HUES64 (cell line): ENCODE data around the gene SLC6A1.

Experiments
- H3K27ac ChIP-seq: 2 replicates; pipeline ENCODE4 v1.7.0; 2013; ENCODE audit warnings: low read depth, low read length, inconsistent platforms
- H3K27me3 ChIP-seq: 2 replicates; pipeline ENCODE4 v1.6.1; 2013; ENCODE audit warnings: mild to moderate bottlenecking, low read length; ENCODE audit not compliant: insufficient read depth
- H3K36me3 ChIP-seq: 2 replicates; pipeline ENCODE4 v1.6.1; 2013; ENCODE audit warnings: mild to moderate bottlenecking, low read length; ENCODE audit not compliant: insufficient read depth
- H3K4me1 ChIP-seq: 2 replicates; pipeline ENCODE4 v1.6.1; 2013; ENCODE audit warnings: mild to moderate bottlenecking, low read length, moderate library complexity; ENCODE audit not compliant: insufficient read depth
- H3K4me3 ChIP-seq: 2 replicates; pipeline ENCODE4 v1.5.1; 2013; ENCODE audit warnings: mild to moderate bottlenecking, low read length, moderate library complexity
- H3K9ac ChIP-seq: 2 replicates; pipeline ENCODE4 v1.6.1; 2013; ENCODE audit warnings: mild to moderate bottlenecking, low read depth, low read length
- H3K9me3 ChIP-seq: 2 replicates; pipeline ENCODE4 v1.6.1; 2013; ENCODE audit warnings: low read depth, low read length; ENCODE audit not compliant: insufficient read depth
- WGBS: fragments of 150-250, 120-280 bp; methylation state at CpG from one replicate; pipeline ENCODE4 v1.1.7; 2013; ENCODE audit warnings: missing lambda C conversion rate; 5-methylcytosine and 5-hydroxymethylcytosine counted together

Gene SLC6A1

DNA sequence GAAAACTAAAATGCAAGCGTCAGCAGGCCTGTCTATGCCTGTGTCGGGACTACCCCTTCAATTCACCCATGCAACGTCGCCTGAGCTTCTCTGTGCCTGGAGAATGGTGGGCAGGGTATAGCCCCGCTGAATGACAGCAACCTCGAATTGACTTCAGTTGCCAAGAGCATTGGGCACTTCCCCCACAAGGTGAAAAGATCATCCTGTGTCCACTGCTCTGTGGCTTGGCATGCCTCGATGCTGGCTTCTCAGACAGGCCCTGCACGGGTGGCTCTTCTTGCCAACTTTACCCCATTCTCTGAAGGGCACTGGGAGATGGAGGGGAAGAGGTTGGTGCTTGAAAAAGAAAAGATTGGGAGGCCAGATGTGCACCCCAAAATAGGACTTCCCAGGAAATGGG, 3.3 kb downstream of the SLC6A1 start:
- H3K4me3 ChIP-seq: no peak overlapping the region
- H3K27ac ChIP-seq: no peak overlapping the region
- H3K36me3 ChIP-seq: no peaks in the 10 kb centered on the region
- H3K9ac ChIP-seq: no peak overlapping the region
- 88% methylated on average over 8 of the region's 8 CpGs for WGBS
- H3K27me3 ChIP-seq: peaks cover 60% of the 10 kb centered on the region
- H3K4me1 ChIP-seq: no peaks in the 10 kb centered on the region
- no peaks in the 10 kb centered on the region for H3K9me3 ChIP-seq

DNA sequence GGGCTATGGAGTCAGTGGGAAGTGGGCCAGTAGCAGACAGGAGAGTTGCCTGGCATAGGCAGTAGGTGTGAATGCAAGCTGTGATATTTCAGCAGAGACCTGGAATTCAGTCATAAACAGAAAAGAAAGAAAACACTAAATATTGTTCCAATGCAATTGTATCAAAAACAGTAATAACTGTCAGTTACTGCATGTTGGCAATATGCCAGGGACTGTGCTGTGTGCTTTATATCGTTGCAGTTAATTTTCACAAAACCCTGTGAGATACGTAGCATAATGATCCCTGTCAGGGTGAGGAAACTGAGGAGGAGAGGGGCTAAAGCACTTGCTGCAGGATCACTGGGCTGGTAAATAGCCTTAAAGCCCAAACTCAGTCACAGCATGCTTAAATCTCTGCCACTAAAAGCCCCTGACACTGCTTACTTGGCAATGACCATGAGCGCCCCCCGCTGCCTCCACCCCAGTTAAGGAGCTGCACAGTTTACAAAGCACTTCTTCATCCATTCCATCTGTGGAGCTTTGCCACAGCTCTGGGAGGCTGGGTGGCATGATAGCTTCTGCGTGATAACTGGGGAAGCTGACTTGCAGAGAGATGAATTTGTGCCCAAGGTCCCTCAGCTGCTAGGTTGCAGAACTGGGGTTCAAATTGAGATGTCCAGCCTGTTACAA, 3.9 kb downstream of the SLC6A1 start:
- WGBS: 92% methylated on average over 5 of the region's 5 CpGs
- no peak overlapping the region for H3K27ac ChIP-seq
- H3K4me1 ChIP-seq: no peaks in the 10 kb centered on the region
- no peak overlapping the region for H3K9ac ChIP-seq
- no peak overlapping the region for H3K4me3 ChIP-seq
- H3K27me3 ChIP-seq: peaks cover 56% of the 10 kb centered on the region
- H3K9me3 ChIP-seq: no peaks in the 10 kb centered on the region
- H3K36me3 ChIP-seq: no peaks in the 10 kb centered on the region

DNA sequence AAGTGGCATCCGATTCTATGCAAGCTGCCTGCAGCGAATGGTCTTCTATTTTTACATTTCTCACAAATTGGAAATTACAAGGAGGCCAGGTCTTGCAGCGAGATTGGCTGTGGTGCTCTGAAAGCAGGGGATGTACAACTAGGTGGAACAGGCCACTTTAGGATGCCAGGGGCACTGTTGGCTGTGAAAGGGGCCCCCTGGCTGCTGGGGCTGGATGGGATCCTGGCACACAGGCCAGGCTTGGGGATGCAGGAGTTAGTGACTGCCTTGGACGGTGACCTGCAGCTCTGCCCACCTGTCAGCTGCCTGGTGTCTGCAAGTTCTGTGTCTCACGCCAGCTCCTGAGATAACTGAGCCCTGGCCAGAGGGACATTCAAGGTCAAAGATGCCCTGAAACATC, 4.6 kb downstream of the SLC6A1 start:
- Histone ChIP-seq H3K27ac (no peak overlapping the region), H3K27me3 (peaks cover 50% of the 10 kb centered on the region), H3K4me1 (no peaks in the 10 kb centered on the region), H3K36me3 (no peaks in the 10 kb centered on the region), H3K9ac (no peak overlapping the region), H3K9me3 (no peaks in the 10 kb centered on the region), H3K4me3 (no peak overlapping the region)
- WGBS: 86% methylated on average over 5 of the region's 5 CpGs

DNA sequence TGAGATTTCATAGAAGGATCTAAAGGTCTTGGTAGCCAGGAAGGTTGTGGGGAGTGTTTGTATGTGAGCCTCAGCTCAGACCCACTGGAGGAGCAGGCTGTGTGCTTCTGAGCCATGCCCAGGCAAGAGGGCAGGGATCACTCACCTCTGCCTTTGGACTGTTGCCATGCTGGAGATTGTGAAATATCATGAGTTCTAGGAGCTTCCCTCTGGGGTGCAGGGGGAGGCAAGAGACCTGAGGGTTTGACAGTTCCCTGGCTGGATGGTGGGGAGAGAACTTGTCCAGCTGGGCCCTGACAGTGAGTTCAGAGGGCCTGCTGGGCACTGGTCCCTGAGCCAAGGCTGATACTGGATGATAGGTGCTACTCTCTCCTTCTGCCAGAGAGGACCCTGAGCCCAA, 6.0 kb downstream of the SLC6A1 start:
- peaks cover 40% of the 10 kb centered on the region for H3K27me3 ChIP-seq
- H3K27ac ChIP-seq: no peak overlapping the region
- no peaks in the 10 kb centered on the region for H3K9me3 ChIP-seq
- H3K4me3 ChIP-seq: no peak overlapping the region
- no peaks in the 10 kb centered on the region for H3K36me3 ChIP-seq
- H3K9ac ChIP-seq: no peak overlapping the region
- no peaks in the 10 kb centered on the region for H3K4me1 ChIP-seq

DNA sequence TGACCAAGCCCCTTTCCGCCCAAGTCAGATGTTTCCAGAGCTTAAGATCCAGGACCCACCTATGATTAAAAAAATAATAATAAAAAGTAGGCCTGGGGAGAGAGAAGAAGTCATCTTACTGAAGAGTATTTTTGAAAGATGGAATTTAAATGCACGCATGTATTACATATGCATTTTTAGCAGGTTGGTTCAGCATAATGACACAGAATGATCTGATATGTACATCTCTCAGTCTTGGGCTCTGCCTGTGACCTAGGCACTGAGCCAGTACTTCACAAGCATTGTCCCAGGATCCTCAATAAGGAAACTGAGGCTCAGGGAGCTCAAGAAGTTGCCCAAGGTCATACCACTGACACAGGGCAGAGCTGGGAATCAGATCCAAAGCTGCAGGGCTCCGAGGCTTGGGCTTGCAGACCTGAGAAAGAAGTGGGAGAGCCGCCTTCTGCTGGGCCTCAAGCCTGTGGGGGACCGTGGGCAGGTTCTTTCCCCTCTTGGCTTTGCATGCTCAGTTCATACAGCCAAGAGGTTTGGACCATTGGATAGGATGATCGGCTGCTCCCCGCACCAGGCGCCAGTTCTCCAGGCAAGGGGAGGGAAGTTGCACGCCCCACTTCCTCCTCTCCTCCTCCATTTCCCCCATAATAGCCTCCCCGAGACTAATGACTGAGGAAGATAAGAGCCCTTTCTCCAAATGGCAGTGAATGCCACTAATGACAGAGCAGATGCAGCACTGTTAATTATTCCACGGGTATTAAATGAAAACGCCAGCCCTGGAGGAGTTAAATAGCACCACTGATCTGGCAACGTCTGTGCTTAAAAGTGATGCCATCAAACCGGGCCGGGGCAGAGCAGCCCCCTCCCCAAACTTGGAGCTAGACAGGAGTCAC, 6.9 kb downstream of the SLC6A1 start:
- no peaks in the 10 kb centered on the region for H3K9me3 ChIP-seq
- H3K36me3 ChIP-seq: no peaks in the 10 kb centered on the region
- H3K27ac ChIP-seq: no peak overlapping the region
- no peak overlapping the region for H3K4me3 ChIP-seq
- peaks cover 31% of the 10 kb centered on the region for H3K27me3 ChIP-seq
- 89% methylated on average over 14 of the region's 15 CpGs for WGBS
- no peak overlapping the region for H3K9ac ChIP-seq
- no peaks in the 10 kb centered on the region for H3K4me1 ChIP-seq

DNA sequence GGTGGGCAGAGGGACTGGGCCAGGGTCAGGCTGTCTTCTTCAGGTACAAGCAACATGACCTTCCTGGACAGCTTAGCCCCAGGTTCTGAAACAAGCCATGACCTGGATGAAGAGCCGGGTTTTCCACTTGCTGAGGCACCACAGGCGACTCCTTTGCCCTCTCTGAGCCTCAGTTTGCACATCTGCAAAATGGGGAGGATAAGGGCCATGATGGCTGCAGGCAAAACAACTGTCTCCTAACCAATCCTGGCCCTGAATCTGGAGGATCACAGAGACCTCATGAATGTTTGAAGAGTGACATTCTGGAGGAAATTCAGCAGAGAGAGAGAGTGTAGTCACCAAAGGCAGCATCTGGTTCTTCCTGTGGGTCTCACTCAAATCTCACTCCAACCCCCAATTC, 8.0 kb downstream of the SLC6A1 start:
- H3K27me3 ChIP-seq: peaks cover 20% of the 10 kb centered on the region
- 63% methylated on average over 2 of the region's 2 CpGs for WGBS

DNA sequence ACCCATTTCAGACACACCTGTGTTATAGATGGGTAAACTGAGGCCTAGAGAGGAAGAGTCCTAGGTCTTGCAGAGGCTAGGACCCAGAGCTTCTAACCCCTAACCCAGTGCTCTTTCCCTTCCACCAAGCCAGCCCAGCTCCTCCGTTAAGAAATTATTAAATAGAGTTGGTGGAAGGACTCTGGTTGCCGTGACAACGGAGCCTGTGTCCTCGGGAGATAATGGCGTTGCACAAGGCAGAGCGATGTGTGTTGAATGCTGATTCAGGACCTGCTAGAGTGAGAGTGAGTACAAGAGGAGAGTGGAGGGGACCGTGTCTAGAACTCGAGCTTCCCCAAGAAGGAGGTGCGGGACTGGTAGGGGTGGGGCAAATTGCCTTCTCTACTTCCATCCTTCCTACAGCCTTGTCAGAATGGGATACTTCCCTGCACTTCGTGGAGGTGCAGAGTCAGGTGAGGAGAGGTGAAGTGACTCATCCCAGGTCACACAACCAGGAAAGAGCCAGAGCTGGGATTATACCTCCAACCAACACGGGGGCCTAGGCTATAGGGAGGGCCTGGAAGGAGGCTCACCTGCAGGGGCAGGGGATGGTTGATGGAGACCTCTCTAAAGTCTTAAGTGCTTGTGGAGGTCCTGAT, 8.6 kb downstream of the SLC6A1 start:
- 74% methylated on average over 10 of the region's 11 CpGs for WGBS

More for the DNA sequence above, 8.0 kb downstream of the SLC6A1 start:
- Histone ChIP-seq H3K9me3 (no peaks in the 10 kb centered on the region), H3K36me3 (no peaks in the 10 kb centered on the region), H3K4me1 (no peaks in the 10 kb centered on the region), H3K4me3 (no peak overlapping the region), H3K9ac (no peak overlapping the region), H3K27ac (no peak overlapping the region)

DNA sequence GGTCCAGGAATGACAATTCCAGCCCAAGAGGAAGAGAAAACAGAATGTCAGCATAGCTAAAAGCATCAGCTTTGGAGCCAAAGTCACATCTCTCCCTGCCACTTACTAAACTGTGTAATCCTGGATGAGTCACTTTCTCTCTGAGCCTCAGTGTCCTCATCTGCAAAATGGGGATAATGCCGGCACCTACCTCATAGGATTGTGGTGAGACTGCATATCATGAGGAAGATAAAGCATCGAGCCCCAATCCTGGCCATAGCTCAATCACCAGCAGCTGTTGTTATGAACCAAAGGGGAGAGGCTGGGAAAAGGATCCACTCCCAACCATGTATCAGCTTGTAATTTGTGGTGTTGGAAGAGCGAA, 9.1 kb downstream of the SLC6A1 start:
- Histone ChIP-seq H3K36me3 (no peaks in the 10 kb centered on the region), H3K9me3 (no peaks in the 10 kb centered on the region), H3K27ac (no peak overlapping the region), H3K27me3 (peaks cover 10% of the 10 kb centered on the region), H3K4me1 (no peaks in the 10 kb centered on the region), H3K4me3 (no peak overlapping the region), H3K9ac (no peak overlapping the region)
- WGBS: 96% methylated on average over 2 of the region's 3 CpGs

More for the DNA sequence above, 8.6 kb downstream of the SLC6A1 start:
- H3K27ac ChIP-seq: no peak overlapping the region
- H3K9ac ChIP-seq: no peak overlapping the region
- no peaks in the 10 kb centered on the region for H3K9me3 ChIP-seq
- peaks cover 15% of the 10 kb centered on the region for H3K27me3 ChIP-seq
- H3K4me3 ChIP-seq: no peak overlapping the region
- no peaks in the 10 kb centered on the region for H3K4me1 ChIP-seq
- H3K36me3 ChIP-seq: no peaks in the 10 kb centered on the region

DNA sequence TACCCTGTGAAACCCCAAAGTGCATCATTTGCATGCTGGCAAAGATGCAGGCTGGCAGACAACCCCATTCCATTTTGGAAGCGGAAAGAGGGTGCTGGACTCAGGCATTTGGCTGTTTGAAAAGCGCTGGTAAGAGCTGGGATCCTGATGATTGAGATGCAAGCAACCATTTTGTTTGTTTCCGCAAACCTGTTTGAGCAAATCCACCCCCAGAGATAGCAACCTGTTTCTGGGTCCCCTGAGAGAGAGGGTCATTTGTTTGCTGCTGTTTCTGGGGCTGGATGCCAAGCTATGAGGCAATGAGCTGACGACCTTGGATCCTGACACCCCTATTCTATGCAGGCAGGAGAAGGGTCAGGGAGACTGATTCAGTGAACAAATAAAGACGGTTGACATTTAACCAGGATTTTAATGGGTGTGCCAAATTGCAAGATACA, 9.8 kb downstream of the SLC6A1 start:
- H3K36me3 ChIP-seq: no peaks in the 10 kb centered on the region

DNA sequence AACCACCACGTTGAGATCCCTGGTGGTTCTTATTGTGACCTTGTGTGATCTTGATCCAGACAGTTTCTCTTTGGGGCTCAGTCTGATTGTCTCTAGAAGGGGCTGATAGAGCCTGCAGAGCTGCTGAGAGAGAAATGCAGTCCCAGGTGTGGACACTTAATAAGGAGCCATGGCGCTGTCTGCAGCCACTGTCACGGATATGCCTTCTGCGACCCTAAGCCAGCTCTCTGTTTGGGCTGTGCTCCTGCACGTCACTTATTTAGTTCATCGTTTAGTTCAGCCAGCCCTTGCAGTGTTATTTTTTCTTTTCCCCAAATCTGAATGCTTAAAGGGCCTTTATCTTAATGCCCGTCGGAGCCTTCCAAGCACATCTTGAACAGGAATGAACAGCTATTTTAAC, 12.0 kb downstream of the SLC6A1 start:
- Histone ChIP-seq H3K9ac (no peak overlapping the region), H3K27me3 (no peaks in the 10 kb centered on the region), H3K4me3 (no peak overlapping the region), H3K36me3 (no peaks in the 10 kb centered on the region), H3K27ac (no peak overlapping the region), H3K9me3 (no peaks in the 10 kb centered on the region), H3K4me1 (no peaks in the 10 kb centered on the region)
- WGBS: 92% methylated on average over 8 of the region's 8 CpGs

More for the DNA sequence above, 9.8 kb downstream of the SLC6A1 start:
- H3K4me1 ChIP-seq: no peaks in the 10 kb centered on the region
- 80% methylated on average over 5 of the region's 5 CpGs for WGBS
- H3K9ac ChIP-seq: no peak overlapping the region
- H3K4me3 ChIP-seq: no peak overlapping the region
- peaks cover 2% of the 10 kb centered on the region; the same call in 1 of the 2 replicates for H3K27me3 ChIP-seq
- no peak overlapping the region for H3K27ac ChIP-seq
- no peaks in the 10 kb centered on the region for H3K9me3 ChIP-seq

DNA sequence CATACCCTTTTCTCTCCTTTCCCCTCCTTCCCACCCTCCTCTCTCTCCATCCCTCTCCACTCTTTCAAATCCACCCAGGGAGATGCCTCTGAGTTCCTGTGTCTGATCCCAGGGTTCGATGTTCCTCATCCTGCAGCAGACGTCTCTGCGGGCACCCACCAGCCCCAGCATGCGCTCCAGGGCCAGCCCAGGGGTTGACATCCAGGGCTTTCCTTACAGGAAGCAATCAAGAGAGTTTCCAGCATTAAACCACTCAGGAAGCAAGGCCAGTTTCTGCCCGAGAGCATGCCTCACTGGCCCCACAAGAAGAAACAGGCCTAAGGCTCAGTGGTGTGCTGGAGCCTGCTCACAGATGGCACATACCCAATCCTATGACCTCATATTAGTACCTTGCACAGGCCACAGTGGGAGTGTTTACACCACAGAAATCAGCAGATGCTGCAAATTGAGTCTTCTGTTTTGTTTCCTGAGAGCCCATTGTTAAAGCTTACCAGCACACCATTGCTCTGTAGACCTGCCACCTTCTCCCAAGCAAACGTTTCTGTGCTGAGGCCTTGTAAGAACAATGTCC, 13.2 kb downstream of the SLC6A1 start:
- Histone ChIP-seq H3K9ac (no peak overlapping the region), H3K4me3 (no peak overlapping the region), H3K9me3 (no peaks in the 10 kb centered on the region), H3K27me3 (no peaks in the 10 kb centered on the region), H3K36me3 (no peaks in the 10 kb centered on the region), H3K27ac (no peak overlapping the region), H3K4me1 (no peaks in the 10 kb centered on the region)
- WGBS: 88% methylated on average over 6 of the region's 6 CpGs
